ENCODE results near the gene CCDC61.

GRCh38 chr19:45973553-45974338 lies 21.5 kb upstream of the CCDC61 start, which contains the start of gene NOVA2:
- no peak for TF ChIP-seq CTCF (IDR thresholded peaks at IDR 0.05)
- TF ChIP-seq EZH2 (IDR thresholded peaks at IDR 0.05; ENCODE audit: borderline replicate concordance, insufficient read depth, low read depth, low read length, poor library complexity, severe bottlenecking), result no peak

All from B cell (primary cell).